ENCODE data around the gene DLG2.

The DLG2 gene

DNA sequence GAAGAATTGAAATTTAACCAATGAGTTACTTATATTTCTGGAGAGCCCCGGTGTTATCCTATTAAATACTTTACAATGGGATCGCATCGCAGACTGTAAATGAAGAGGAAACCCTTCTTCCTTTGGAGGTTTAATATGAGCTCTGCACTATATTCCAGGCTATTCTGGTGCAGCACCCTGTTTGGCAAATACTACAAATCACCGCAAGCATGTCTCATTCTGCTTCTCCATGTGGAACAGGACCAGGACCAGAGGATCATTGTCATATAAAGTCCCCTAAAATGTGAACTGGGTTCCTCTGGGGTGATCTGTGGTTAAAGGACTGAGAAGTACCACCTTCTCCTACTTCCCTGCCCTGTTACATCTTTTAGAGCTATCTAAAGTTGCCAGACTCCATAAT, 703.7 kb downstream of the DLG2 start:
- H3K36me3 ChIP-seq (replicated peaks; ENCODE audit: insufficient read depth, low read length), result no peaks in the 10 kb centered on the region
- no peaks in the 10 kb centered on the region for H3K9me3 ChIP-seq (replicated peaks; ENCODE audit: insufficient read depth, low read length)
- H3K9me2 ChIP-seq (replicated peaks; ENCODE audit: insufficient read depth, low read length), result no peaks in the 10 kb centered on the region
- H2AFZ ChIP-seq (ENCODE audit: low read length), result no peak overlapping the region
- TF ChIP-seq CTCF (IDR thresholded peaks at IDR 0.05; ENCODE audit: low read length), result no peak
- TF ChIP-seq EZH2 (optimal IDR thresholded peaks at IDR 0.05; ENCODE audit: low read depth, low read length), result no peak
- no peak for TF ChIP-seq EZH2phosphoT487 (IDR thresholded peaks at IDR 0.05; ENCODE audit: low read length)
- H3K4me1 ChIP-seq (ENCODE audit: low read length), result no peaks in the 10 kb centered on the region
- no peaks in the 10 kb centered on the region for H3F3A ChIP-seq (ENCODE audit: insufficient read depth, low read length)
- H3K4me2 ChIP-seq (ENCODE audit: low read depth, low read length), result no peak overlapping the region
- DNase-seq, result no peak
- no peak overlapping the region for H3K4me3 ChIP-seq (ENCODE audit: low read length)
- no peak overlapping the region for H3K27ac ChIP-seq (ENCODE audit: low read length)
- H3K9ac ChIP-seq (ENCODE audit: low read length), result no peak overlapping the region
- no peaks in the 10 kb centered on the region for H4K20me1 ChIP-seq (ENCODE audit: insufficient read depth, low read length)
- H3K27me3 ChIP-seq (replicated peaks; ENCODE audit: insufficient read depth, low read length), result no peaks in the 10 kb centered on the region
- no peaks in the 10 kb centered on the region for H3K79me2 ChIP-seq (ENCODE audit: low read length)

DNA sequence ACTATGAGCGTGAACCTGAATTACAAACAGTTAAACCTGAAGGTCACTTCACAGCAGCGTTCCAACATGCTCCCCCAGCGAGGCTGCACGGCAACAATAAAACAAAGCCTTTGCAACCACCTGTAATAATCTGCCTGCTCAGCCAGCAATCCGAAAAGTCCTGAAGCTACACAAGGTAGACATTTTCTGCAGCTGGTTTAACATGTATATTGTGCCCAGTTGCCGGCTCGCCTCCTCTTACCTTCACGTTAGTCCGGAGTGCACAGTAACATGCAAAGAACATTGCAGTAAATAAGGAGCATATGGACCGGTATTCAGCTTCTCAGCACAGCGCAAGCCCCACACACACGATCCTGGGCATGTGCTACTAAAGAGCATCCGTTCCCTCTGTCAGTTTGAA, 704.3 kb downstream of the DLG2 start:
- Histone ChIP-seq H3K4me3 (ENCODE audit: low read length) (no peak overlapping the region), H3K9me2 (replicated peaks; ENCODE audit: insufficient read depth, low read length) (no peaks in the 10 kb centered on the region), H3K27ac (ENCODE audit: low read length) (no peak overlapping the region), H3K4me2 (ENCODE audit: low read depth, low read length) (no peak overlapping the region), H3K9me3 (replicated peaks; ENCODE audit: insufficient read depth, low read length) (no peaks in the 10 kb centered on the region), H2AFZ (ENCODE audit: low read length) (no peak overlapping the region), H3F3A (ENCODE audit: insufficient read depth, low read length) (no peaks in the 10 kb centered on the region), H3K9ac (ENCODE audit: low read length) (no peak overlapping the region), H3K27me3 (replicated peaks; ENCODE audit: insufficient read depth, low read length) (no peaks in the 10 kb centered on the region), H3K4me1 (ENCODE audit: low read length) (no peaks in the 10 kb centered on the region), H3K36me3 (replicated peaks; ENCODE audit: insufficient read depth, low read length) (no peaks in the 10 kb centered on the region), H4K20me1 (ENCODE audit: insufficient read depth, low read length) (no peaks in the 10 kb centered on the region), H3K79me2 (ENCODE audit: low read length) (no peaks in the 10 kb centered on the region)
- no peak for DNase-seq
- TF ChIP-seq CTCF (IDR thresholded peaks at IDR 0.05; ENCODE audit: low read length) (no peak), EZH2 (optimal IDR thresholded peaks at IDR 0.05; ENCODE audit: low read depth, low read length) (no peak), EZH2phosphoT487 (IDR thresholded peaks at IDR 0.05; ENCODE audit: low read length) (no peak)

GRCh38 chr11:84922212-84922805, 704.8 kb downstream of the DLG2 start:
- no peak overlapping the region for H3K4me3 ChIP-seq (ENCODE audit: low read length)
- no peaks in the 10 kb centered on the region for H3K79me2 ChIP-seq (ENCODE audit: low read length)
- H2AFZ ChIP-seq (ENCODE audit: low read length), result no peak overlapping the region

More at GRCh38 chr11:84922212-84922805, 704.8 kb downstream of the DLG2 start:
- DNase-seq, result no peak
- Histone ChIP-seq H3K4me1 (ENCODE audit: low read length) (no peaks in the 10 kb centered on the region), H3K27ac (ENCODE audit: low read length) (no peak overlapping the region), H3K9ac (ENCODE audit: low read length) (no peak overlapping the region), H3K9me3 (replicated peaks; ENCODE audit: insufficient read depth, low read length) (no peaks in the 10 kb centered on the region), H3K27me3 (replicated peaks; ENCODE audit: insufficient read depth, low read length) (no peaks in the 10 kb centered on the region), H3K9me2 (replicated peaks; ENCODE audit: insufficient read depth, low read length) (no peaks in the 10 kb centered on the region), H3K36me3 (replicated peaks; ENCODE audit: insufficient read depth, low read length) (no peaks in the 10 kb centered on the region), H4K20me1 (ENCODE audit: insufficient read depth, low read length) (no peaks in the 10 kb centered on the region), H3K4me2 (ENCODE audit: low read depth, low read length) (no peak overlapping the region), H3F3A (ENCODE audit: insufficient read depth, low read length) (no peaks in the 10 kb centered on the region)
- TF ChIP-seq EZH2phosphoT487 (IDR thresholded peaks at IDR 0.05; ENCODE audit: low read length) (no peak), EZH2 (optimal IDR thresholded peaks at IDR 0.05; ENCODE audit: low read depth, low read length) (no peak), CTCF (IDR thresholded peaks at IDR 0.05; ENCODE audit: low read length) (no peak)

Data from MM.1S (cell line).